Endothelial cell of umbilical vein (primary cell): ENCODE data around the gene PIWIL4.

ENCODE experiments used
- CTCF ChIP-seq, 2 donors: IDR thresholded peaks; 1 replicate in 1 of 2; 2 replicates in 1 of 2; pipeline ENCODE4 v1.5.1; 2011; ENCODE audit warnings: low read length in 2 of 2, mild to moderate bottlenecking in 2 of 2, moderate library complexity in 2 of 2, control low read depth in 1 of 2, inconsistent platforms in 1 of 2, low read depth in 1 of 2; ENCODE audit not compliant: insufficient read depth in 1 of 2; ENCODE audit errors: extremely low read depth in 1 of 2
- EZH2 ChIP-seq: IDR thresholded peaks from 2 replicates; pipeline ENCODE4 v1.6.1; 2012; ENCODE audit warnings: borderline replicate concordance, low read depth, mild to moderate bottlenecking, moderate library complexity, low read length, inconsistent platforms; ENCODE audit not compliant: severe bottlenecking
- FOS ChIP-seq: IDR thresholded peaks from 2 replicates; pipeline ENCODE4 v1.6.1; 2011; ENCODE audit warnings: mild to moderate bottlenecking, low read length, moderate library complexity, borderline replicate concordance; ENCODE audit not compliant: insufficient read depth
- GATA2 ChIP-seq: IDR thresholded peaks from 2 replicates; pipeline ENCODE4 v1.7.0; 2011; ENCODE audit warnings: low read depth, mild to moderate bottlenecking, moderate library complexity, mixed read lengths, low read length; ENCODE audit not compliant: insufficient read length, insufficient read depth
- MAX ChIP-seq: IDR thresholded peaks from 2 replicates; pipeline ENCODE4 v1.6.1; 2011; ENCODE audit not compliant: insufficient read depth, insufficient read length
- POLR2A ChIP-seq: IDR thresholded peaks from 2 replicates; pipeline ENCODE4 v1.6.1; 2012; ENCODE audit warnings: low read depth, mild to moderate bottlenecking, control low read depth, low read length
- POLR2AphosphoS5 ChIP-seq: IDR thresholded peaks from 2 replicates; pipeline ENCODE4 v1.6.1; 2012; ENCODE audit warnings: low read depth, mild to moderate bottlenecking, control low read depth, low read length, moderate library complexity; ENCODE audit not compliant: insufficient read depth

GRCh38 chr11:94590352-94591041 lies 23.3 kb downstream of the PIWIL4 start:
- TF ChIP-seq CTCF (IDR thresholded peaks at IDR 0.05; ENCODE audit: extremely low read depth in 1 of 2, insufficient read depth in 1 of 2, low read depth in 1 of 2, low read length in 2 of 2) (no peak), GATA2 (no peak), MAX (no peak), FOS (no peak), POLR2AphosphoS5 (no peak), POLR2A (no peak), EZH2 (no peak)
